GM03348 (cell line): ENCODE measurements around the gene MINAR1.

Experiments used
- DNase-seq: peaks from one replicate; pipeline ENCODE4 v3.0.0; 2012; ENCODE audit warnings: low spot score

Gene MINAR1

GRCh38 chr15:79463781-79464270 lies 31.7 kb downstream of the MINAR1 start:
- no peak for DNase-seq

DNA sequence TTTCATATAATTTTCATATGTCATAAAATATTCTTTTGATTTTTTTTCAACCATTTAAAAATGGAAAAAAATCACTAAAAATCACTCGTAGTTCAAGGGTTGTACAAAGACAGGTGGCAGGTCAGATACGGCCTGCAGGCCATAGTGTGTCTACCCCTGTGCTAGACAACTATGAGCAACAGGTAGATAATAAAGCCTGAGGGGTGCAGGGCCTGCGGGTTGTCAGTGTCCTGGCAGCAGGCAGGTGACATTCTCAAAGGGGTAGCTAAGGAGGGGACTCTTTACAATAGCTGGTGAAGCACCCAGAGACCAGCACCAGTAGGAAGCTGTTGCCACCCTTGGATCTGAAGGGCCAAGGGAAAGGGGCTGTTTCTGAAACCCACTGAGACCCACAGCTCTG lies 34.4 kb downstream of the MINAR1 start:
- DNase-seq = no peak

DNA sequence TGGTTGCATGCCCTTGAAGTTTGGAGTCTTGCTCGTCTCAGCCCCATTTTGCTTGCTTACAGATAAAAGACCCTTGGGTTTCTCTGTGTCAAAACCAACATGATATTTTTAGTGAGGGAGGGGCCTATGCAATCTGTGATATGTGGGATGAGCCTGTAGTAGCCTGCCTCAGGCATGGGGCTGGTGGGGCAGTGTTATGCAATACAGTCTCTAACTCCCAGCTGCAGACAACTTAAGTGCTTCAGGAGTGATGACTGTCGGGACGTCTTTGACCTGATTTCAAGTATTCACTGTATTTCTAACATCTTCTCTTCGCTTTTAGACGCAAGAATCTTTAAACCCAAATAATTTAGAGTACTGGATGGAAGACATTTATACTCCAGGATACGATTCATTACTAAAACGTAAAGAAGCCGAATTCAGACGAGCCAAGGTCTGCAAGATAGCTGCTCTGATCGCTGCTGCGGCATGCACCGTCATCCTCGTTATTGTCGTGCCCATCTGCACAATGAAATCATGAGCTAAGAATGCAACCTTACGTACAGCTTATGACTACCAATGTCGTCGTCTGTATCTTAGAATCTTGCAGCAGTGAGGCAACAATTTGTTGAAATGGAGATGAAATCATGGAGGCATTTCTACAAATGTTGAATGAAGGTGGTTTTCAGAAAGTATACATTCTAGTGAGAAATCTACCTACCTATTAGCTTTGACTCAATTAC lies 35.9 kb downstream of the MINAR1 start:
- DNase-seq = no peak

DNA sequence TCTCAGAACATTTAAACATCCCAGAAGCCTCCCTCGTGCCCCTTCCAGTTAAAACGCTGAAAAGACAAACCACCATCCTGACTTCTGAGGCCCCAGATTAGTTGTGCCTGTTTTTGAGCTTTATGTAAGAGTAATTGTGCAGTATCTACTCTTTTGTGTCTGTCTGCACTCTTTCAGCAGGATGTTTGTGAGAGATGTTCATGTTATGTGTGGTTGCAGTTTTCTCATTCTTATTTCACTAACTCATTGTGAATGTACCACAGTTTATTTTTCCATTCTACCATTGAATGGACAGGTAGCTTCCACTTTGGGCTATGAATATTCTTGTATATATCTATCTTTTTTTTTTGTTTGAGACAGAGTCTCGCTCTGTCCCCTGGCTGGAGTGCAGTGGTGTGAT lies 40.3 kb downstream of the MINAR1 start:
- no peak for DNase-seq

DNA sequence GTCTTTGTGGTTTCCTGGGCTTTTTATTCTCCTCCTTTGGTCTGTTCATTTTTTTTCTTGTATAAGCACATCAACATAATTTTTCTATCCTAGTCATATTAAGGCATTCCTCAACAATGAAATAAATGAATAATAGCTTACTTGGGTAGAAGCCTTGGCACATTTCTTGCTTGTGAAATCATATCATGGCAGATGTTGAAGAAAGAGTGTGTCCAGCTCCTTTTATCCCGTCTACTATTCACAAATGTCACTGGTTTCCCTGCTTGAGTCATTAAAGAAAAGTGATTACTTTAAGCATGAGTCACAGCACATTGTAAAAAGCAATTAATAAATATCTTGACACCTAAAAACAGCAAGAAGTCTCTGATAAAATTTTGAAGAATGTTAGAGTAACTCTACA lies 42.1 kb downstream of the MINAR1 start:
- peak; percentile 68 for DNase-seq

DNA sequence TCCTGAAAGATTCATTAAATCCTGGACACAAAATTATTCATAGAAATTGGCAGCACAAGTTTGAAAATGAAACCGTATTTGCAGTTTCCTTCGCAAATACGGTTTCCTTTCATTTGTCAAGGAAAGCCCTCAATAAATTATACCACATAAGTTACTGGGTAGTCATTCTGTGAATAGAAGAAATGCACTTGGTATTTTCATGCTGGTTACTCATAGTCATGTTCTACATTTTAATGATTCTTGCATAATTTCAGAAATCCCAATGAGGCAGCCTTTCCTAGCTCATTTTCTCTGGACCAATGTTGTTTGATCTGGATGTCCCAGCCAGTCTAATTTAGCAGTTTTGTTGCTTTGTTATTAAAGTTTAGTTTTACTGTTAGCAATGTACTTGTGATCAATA lies 43.2 kb downstream of the MINAR1 start:
- DNase-seq = peak; percentile 65

- DNase-seq = no peak
Observed at GRCh38 chr15:79478108-79478507, 46.0 kb downstream of the MINAR1 start.

DNA sequence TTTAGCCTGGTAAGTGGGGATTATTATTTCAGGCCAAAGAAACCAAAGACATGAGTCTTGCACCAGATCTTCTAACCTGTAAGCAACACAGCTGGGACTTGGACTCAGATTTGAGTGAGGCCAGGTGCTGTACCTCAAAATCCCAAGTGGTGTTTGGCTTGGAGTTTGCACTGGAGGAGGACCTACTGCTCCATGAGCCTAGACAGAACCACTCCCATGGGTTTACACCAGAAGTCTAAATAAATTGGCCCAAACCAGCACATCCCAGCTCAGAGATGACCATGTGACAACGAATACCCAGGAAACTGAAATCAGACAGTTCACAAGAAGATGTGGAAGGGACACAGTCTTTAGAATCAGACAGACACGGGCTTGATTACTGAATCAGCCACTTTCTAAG lies 47.5 kb downstream of the MINAR1 start:
- DNase-seq = no peak

GRCh38 chr15:79481793-79482192 lies 49.7 kb downstream of the MINAR1 start:
- no peak for DNase-seq
